Endometrial microvascular endothelial cells (primary cell): ENCODE data around the gene CYP4F8. TPM values are rescaled to one million over a fixed set of nuclear protein-coding genes. Genes with fewer than 3 reads are reported as not detected.
"Not testable (repeated sequence)": the region's sequence is repeated elsewhere in the genome, so short reads cannot be mapped to it uniquely, and the experiment has no call there.

Source experiments
- in situ Hi-C: cut with HindIII; loops from 2 replicates; pipeline ENCODE4 v1.10.0; 2017; ENCODE audit warnings: low sequenced_read_pairs, low pct_unique_long_range_greater_than_20kb; ENCODE audit errors: inconsistent ontology term
- total RNA-seq: library from RNA; depleted of rRNA; stranded (reverse); fragments of >200 nt; gene quantifications from one replicate; pipeline ENCODE4 v1.2.3, GENCODE V29; 2015; ENCODE audit errors: inconsistent ontology term

Gene CYP4F8
- total RNA-seq, 1 donor from 2014 or later = not detected

DNA sequence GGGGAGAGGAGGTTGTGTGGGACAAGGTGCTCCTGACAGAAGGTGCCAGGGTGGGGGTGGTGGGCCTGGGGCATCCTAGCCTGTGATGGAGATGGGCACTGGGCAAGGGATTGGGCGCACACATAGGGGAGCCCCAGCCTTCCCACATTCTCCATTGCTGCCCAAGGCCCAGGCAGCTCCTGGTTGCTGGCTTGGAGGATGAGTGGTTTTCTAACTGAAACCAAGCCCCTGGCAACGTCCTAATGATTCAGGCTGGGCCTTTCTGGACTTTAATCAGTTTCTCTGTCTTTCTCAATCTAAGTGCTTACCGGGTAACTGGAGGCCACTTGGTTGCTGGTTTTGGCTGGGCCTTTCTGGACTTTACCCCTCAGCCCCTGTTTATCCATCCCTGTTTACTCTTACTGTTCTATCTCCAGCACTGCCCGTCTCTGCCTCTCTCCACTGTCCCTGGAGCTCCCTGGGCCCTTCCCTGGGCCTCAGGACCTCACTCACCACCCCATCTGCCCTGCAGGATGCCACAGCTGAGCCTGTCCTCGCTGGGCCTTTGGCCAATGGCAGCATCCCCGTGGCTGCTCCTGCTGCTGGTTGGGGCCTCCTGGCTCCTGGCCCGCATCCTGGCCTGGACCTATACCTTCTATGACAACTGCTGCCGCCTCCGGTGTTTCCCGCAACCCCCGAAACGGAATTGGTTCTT lies 26.0 kb downstream of the CYP4F8 start:
- in situ Hi-C loops = loop anchor here (5.0 kb wide), 1 partner anchor 251 kb away; no protein-coding TSS in a partner anchor

DNA sequence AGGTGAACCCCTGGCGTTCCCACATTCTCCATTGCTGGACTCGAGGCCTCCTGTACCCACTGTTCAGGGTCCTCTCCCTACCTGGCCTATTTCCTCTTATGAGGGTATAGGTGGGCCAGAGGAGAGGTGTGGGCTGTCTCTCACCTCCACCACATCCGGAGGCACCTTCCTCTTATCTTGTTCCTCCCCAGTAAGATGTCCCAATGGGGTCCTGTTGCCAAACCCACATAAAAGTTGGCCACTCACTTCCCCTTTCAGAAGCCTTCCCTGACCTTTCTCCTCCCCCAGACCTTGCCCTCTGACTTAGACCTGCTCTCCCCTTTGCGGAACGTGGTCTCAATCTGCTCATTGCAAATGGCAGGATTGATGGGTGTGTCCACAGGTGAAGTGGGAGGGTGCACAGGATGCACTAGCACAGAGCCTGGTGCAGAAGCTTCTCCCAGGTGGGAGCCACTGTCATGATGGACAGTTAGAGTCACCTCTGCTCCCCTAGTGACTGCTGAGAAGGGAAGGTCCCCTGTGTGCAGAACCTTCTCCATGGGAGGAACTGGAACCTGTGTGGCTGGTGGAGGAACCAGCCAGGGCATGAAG lies 27.0 kb downstream of the CYP4F8 start:
- in situ Hi-C loops = loop anchor here (5.0 kb wide), 1 partner anchor 250 kb away; no protein-coding TSS in a partner anchor

DNA sequence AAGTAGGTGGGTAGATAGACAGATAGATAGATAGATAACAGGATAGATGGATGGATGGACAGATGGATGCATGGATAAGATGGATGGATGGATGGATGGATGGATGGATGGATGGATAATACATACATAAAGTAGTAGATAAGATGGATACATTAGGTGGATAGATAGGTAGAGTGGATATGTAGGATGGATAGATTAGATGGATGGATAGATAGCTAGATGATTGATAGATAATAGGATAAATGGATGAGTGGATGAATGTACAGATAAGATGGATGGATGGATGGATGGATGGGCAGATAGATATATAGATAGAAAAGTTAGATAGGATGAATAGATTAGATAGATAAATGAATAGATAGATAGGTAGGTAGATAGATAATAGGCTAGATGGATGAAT lies 27.8 kb downstream of the CYP4F8 start:
- in situ Hi-C loops = loop anchor here (5.0 kb wide), 1 partner anchor 249 kb away; no protein-coding TSS in a partner anchor

DNA sequence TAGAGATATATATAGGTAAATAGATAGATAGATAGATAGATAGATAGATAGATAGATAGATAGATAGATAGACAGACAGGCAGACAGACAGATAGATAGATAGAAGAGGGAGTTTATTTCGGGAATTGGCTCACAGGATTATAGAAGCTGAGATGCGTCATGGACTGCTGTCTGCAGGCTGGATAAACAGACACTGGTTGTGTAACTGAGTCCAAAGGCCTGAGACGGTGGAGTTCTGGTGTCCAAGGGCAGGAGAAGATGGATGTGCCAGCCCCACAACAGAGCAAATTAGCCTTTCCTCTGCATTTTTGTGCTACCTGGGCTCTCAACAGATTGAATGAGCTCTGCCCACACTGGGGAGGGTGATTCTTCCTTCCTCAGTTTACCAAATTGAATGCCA lies 28.4 kb downstream of the CYP4F8 start:
- in situ Hi-C loops = loop anchor here (5.0 kb wide), 1 partner anchor 249 kb away; no protein-coding TSS in a partner anchor

DNA sequence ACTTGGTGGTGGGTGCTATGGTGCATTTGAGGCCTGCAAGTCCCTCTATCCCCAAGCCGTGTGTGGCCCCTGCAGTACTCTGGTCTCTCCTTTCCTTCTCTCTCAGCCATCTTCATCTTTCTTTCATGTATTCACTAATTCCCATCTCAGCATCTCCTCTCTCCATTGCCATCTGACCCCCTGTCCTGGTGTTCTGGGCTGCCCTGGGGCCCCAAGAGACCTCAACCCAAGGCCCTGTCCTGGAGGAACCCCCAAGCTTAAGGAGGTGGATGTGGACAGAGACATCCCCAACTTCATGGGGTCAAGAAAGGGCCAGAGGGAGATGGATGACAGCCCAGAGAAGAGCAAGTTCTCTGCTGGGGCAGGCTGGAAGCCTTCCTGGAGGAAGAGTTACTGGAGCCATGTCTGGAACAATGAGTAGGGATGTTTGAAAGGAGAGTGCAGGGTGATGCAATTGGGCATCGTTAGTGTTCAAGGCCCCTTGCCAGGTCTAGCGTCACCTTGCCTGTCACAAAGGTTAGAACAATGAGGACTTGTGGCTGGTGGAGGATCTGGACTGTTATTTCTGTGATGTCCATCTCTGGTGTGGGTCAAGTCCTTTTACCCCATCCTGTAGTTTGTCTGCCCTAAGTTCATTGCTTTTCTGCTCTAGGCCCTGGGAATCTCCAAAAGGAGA lies 29.2 kb downstream of the CYP4F8 start:
- in situ Hi-C loops = loop anchor here (5.0 kb wide), 1 partner anchor 248 kb away; no protein-coding TSS in a partner anchor

DNA sequence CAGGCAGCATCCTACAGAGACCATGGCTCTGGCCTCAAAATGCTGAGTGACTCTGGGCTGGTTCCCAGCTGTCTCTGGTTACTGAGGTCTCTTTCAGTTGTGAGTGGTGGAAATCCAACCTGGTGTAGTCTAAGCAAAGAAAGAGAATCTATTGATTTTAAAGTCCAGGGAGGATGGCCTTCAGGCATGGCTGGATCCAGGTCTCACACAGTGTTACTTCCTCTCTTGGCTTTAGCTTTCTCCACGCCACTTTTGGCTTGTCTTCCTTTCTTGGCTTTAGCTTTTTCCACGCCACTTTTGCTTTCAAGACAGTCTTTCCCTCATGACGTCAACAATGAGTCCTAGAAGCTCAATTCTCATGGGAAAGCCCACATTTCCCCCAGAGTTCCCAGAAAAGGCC lies 29.8 kb downstream of the CYP4F8 start:
- in situ Hi-C loops = loop anchor here (5.0 kb wide), 1 partner anchor 247 kb away; no protein-coding TSS in a partner anchor

DNA sequence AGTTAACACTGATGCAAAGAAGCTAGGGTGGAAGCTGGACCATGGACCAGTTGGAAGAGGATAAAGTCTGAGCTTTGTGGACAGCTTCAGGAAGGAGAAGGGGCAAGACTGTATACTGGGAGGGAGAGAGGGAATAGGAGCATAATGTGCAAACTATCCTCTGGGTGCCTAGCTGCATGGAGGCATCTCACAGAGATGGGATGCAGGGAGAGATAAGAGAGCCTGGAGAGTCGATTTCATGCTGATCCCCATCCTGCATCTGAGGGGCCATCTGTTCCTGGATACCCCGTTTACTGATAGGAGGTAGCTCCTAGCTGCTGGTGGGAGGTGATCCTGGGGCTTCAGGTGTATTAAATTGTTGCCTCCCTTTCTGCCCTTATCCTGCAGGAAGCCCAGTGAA lies 34.5 kb downstream of the CYP4F8 start:
- in situ Hi-C loops = no loop called here

DNA sequence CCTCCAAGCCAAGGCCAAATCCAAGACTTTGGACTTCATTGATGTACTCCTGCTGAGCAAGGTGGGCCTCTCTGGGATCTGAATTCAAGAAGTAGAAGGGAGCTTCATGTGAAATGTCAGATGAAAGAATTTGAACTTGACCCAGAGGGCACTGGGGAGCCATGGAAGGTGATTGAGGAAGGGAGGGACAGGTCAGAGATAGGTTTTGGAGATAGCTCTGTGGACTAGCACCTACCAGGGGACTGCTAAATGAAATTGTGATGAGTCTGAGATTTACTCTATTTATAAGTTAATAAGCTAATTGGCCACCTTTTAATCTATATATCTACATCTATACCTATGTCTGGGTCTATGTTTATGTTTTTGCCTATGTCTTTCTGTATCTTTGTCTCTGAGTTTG lies 35.1 kb downstream of the CYP4F8 start:
- in situ Hi-C loops = not testable (repeated sequence)

DNA sequence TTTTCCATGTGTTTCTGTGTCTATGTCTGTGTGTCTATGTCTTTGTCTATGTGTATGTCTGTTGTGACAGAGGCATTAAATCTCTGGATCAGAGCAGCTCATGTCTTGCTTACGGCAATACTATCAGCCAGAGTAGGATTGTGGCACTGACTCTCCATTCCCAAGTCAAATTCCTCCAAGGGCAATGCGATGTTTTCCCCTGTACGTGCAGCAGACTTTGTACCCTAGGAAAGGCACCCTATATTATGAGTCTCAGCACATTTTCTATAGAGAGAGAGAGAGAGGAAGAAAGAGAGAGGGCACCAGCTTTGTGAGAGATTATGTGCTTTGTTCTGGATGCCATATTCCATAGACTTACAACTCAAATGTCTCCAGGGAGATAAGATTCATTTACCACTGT lies 36.8 kb downstream of the CYP4F8 start:
- in situ Hi-C loops = no loop called here

DNA sequence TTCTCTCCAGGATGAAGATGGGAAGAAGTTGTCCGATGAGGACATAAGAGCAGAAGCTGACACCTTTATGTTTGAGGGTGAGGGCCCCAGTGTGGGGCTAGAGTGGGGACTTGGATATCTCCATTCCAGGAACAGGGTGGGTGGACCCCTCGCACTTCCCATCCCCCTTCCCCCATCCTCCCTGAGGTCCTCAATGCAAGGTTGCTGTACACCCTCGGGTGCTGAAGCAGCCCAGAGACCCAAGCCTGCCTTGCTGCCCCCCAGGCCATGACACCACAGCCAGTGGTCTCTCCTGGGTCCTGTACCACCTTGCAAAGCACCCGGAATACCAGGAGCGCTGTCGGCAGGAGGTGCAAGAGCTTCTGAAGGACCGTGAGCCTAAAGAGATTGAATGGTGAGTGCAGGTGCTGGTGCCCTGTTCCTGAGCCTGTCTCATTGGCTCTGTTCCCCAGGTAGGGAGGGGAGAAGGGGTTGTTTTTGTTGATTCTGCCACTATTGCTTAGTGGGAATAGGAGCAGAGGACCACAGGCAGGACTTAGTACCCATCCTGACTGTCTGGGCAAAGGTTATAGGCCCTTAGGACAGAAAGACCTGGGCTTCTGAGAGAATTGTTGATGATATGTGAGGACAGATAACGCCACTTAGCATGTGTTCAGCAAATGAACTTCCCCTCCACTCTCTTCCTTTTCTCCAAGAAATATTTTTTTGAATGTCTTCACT lies 37.7 kb downstream of the CYP4F8 start:
- in situ Hi-C loops = no loop called here

DNA sequence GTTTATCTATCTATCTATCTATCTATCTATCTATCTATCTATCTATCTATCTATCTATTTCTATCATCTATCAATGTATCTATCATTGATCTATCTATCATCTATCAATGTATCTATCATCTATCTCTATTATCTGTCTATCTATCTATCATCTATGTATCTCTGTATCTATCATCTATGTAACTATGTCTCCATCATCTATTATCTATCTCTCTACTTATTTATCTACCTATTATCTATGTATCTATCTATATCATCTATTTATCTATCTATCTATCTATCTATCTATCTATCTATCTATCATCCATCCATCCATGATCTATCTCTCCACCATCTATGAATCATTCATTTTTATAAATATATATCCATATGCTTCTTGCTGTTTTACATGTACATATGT lies 41.4 kb downstream of the CYP4F8 start:
- in situ Hi-C loops = no loop called here

DNA sequence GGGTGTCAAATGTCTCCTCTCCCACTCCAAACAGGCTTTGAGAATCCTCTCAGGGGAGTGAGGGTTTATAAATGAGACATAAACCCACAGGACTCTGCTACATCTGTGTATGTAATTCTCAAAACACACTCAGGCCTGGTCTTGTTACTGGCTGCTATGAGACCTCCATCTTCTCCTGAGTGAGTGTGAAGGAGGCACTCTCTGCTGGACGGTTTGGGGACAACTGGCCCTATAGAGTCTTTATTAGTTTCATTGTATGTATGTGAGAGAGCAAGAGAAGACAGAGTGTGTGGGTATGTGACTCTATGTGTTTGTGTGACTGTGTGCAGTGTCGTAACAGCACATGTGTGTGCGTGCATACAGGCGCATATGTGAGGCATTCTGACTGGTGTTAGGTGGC lies 48.2 kb downstream of the CYP4F8 start:
- in situ Hi-C loops = no loop called here

DNA sequence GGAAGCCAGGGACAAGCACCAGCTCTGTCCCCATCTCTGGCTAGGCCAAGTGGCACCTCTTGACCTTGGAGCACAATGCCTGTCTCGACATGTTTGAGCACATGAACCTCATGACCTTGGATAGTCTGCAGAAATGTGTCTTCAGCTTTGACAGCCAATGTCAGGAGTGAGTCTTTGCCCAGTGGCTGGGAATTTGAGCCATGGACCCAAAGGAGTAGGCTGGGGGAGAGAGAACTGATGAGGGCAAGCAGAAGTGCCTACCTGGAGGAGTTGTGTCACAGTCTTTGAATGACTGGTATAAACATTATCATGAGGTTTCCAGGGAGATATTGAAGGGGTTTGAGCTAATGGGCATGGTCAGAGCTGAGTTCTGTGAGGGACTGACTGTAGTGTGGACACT lies 51.2 kb downstream of the CYP4F8 start:
- in situ Hi-C loops = no loop called here

DNA sequence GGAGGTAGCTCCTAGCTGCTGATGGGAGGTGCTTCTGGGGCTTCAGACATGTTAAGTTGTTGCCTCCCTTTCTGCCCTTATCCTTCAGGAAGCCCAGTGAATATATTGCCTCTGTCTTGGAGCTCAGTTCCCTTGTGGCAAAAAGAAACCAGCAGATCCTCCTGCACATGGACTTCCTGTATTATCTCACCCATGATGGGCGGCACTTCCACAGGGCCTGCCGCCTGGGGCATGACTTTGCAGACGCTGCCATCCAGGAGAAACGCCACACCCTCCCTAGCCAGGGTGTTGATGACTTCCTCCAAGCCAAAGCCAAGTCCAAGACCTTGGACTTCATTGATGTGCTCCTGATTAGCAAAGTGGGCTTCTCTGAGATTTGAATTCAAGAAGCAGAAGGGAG lies 51.9 kb downstream of the CYP4F8 start:
- in situ Hi-C loops = no loop called here

DNA sequence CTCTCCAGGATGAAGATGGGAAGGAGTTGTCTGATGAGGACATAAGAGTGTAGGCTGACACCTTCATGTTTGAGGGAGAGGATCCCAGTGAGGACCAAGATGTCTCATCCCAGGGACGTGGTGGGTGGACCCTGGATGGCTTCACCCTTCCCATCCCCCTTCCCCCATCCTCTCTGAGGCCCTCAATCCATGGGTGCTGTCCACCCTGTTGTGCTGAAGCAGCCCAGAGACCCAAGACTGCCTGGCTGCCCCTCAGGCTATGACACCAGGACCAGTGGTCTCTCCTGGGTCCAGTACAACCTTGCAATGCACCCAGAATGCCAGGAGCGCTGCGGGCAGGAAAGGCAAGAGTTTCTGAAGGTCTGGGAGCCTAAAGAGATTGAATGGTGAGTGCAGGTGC lies 54.4 kb downstream of the CYP4F8 start:
- in situ Hi-C loops = no loop called here

DNA sequence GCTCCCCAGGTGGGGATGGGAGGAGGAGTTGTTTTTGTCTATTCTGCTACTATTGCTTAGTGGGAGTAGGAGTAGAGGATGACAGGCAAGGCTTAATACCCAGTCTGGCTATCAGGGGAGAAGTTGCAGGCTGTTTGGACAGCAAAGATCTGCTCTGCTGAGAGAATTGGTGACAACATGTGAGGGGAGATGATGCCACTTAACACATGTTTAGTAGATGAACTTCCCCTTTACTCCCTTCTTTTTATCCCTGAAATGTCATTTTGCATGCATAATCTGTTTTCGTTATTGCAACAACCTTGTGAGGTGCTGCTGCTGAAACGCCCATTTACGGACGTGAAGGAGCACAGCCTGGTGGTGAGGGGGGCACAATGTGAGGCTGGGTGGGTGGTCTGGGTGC lies 54.9 kb downstream of the CYP4F8 start:
- in situ Hi-C loops = no loop called here

DNA sequence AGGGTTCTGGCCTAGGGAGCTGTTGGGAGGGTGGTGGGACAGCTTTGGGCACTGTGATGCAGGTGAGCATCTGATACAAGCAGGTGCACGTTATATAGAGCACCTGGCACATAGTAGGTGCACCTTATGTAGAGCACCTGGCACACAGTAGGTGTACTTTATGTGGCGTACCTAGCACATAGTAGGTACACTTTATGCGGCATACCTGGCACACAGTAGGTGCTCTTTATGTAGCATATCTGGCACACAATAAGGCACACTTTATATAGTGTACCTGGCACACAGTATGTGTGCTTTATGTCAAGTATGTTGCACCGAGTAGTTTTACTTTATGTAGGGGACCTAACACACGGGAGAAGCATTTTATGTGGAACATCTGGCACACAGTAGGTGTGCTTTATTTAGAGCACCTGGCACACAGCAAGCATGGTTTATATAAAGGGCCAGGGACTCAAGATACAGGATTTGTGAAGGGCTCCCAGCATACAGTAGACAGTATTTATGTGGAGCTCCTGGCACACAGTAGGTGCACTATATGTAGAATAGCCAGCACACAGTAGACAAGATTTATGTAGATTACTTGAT lies 56.3 kb downstream of the CYP4F8 start:
- in situ Hi-C loops = no loop called here

DNA sequence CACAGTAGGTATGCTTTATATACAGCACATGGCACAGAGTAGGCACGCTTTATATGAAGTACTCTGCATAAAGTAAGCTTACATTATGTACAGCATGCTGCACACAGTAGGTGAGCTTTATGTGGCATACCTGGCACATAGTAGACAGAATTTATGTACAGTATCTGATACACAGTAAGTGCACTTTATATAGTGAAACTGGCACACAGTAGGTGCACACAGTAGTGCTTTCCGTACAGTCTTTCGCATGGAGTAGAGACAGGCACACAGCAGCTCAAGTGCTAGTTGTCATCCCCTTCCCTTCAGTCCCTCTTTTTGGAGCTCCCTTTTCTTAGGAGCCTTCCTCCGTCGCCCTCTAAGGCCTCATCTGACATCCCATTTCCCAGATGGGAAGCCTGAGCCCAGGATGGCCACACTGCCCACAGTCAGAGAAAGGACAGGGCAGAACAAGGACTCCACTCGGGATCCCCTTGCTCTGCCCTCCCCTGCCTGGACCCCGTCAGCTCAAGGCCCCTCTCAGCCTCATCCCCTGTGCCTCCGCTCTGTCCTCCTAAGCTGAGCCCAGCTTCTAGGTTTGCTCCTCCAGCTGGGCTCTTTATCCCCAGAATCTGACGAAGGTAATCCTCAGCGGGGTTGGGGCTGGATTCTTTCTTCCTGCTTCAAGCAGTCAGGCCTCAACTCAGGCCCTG lies 57.0 kb downstream of the CYP4F8 start:
- in situ Hi-C loops = no loop called here
